Measurements from ENCODE around the gene ZFHX2.

ZFHX2 gene

DNA sequence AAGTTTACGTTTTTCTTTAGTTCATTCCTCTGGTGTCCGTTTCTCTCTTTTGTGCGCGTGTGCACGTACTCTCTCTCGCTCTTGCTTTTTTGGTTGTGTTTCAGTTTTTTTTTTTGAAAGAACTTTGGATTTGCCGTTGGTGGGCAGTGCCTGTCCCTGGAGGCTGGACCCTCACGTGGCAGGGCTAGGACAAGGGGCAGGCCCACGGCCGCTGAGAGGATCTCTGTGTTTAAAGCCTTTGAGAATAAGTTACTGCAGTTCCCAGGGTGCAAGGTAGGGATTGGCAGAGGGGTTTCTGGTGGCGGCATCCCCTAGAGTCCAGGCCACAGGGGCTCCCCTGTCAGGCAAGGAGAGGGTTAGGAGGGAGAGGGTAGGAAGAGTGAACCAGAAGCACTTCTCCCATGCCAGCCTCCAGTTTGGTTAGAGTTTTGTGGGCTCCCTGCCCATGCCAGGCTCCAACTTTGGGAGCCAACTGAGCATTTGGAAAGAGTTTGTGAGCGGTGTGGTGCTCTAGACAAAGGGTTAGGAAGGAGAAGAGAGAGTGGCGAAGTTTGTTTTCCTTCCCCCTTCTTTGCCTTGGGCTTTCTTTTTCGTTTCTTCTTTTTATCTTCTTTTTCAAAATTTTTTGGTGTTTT, 30.5 kb downstream of the ZFHX2 start:
- Histone ChIP-seq H4K91ac (ENCODE audit: low read length) (no peak overlapping the region), H3K9ac (ENCODE audit: low read length) (no peak overlapping the region), H2AFZ (ENCODE audit: low read depth, low read length) (no peak overlapping the region), H2BK12ac (ENCODE audit: low read length in 2 of 2) (no peak overlapping the region), H3K23ac (ENCODE audit: low read length in 2 of 2) (no peak overlapping the region), H2AK5ac (ENCODE audit: low read length, severe bottlenecking) (no peak overlapping the region), H3K27ac (ENCODE audit: low read length, poor library complexity, severe bottlenecking) (no peak overlapping the region), H2BK120ac (ENCODE audit: low read depth, low read length) (no peak overlapping the region), H2BK15ac (ENCODE audit: low read depth, poor library complexity, severe bottlenecking) (no peak overlapping the region), H3K18ac (ENCODE audit: low read depth in 1 of 2, low read length in 2 of 2) (no peak overlapping the region), H3K79me1 (replicated peaks; ENCODE audit: low read length, poor library complexity, severe bottlenecking) (no peaks in the 10 kb centered on the region), H3K14ac (ENCODE audit: low read length in 2 of 2) (no peak overlapping the region), H3K4me2 (ENCODE audit: low read length, poor library complexity, severe bottlenecking) (no peak overlapping the region), H3K9me3 (ENCODE audit: control insufficient read depth, low read length) (no peaks in the 10 kb centered on the region), H4K8ac (ENCODE audit: low read length) (no peak overlapping the region), H3K4me3 (ENCODE audit: insufficient read depth in 1 of 2, low read depth in 1 of 2, low read length in 2 of 2) (no peak overlapping the region), H3K27me3 (ENCODE audit: control insufficient read depth in 1 of 2, insufficient read depth in 1 of 2, low read length in 2 of 2) (no peaks in the 10 kb centered on the region), H3K4me1 (ENCODE audit: control insufficient read depth, insufficient read depth, low read depth, low read length) (peaks cover 4% of the 10 kb centered on the region), H3K36me3 (ENCODE audit: control insufficient read depth in 1 of 2, insufficient read depth in 2 of 2, low read depth in 1 of 2, low read length in 2 of 2) (peaks cover 0 to 32% of the 10 kb centered on the region in 2 experiments), H3K4ac (ENCODE audit: low read depth in 1 of 2, low read length in 2 of 2) (no peak overlapping the region), H2BK5ac (ENCODE audit: low read depth, low read length, poor library complexity, severe bottlenecking) (no peak overlapping the region)
- DNase-seq, result no peak
- 85% methylated on average over 14 of the region's 14 CpGs for WGBS

DNA sequence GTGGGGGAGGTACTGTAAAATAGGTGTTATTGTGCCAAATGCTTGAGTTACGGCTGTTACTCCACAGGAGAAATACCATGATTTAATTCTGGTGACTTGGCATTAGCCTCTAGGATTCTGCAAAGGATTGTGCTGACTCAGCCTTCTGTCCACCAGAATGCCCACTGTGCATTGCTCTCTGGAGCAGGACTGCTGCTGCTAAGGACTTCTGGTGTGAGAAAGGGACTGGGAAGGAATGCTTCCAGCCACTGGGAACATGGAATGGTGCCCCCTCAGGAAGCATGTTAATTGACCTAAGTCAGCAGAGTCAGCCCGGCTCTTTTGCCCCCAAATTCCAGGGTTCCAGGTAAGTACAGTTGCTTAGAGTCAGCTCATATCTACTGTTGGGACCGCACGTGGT, 32.9 kb downstream of the ZFHX2 start:
- no peak overlapping the region for H2BK120ac ChIP-seq (ENCODE audit: low read depth, low read length)
- H3K9ac ChIP-seq (ENCODE audit: low read length), result no peak overlapping the region
- H3K4me1 ChIP-seq (ENCODE audit: control insufficient read depth, insufficient read depth, low read depth, low read length), result peaks cover 4% of the 10 kb centered on the region
- H4K8ac ChIP-seq (ENCODE audit: low read length), result no peak overlapping the region
- no peak overlapping the region for H4K91ac ChIP-seq (ENCODE audit: low read length)
- no peak overlapping the region for H3K14ac ChIP-seq (ENCODE audit: low read length in 2 of 2)
- H3K4me2 ChIP-seq (ENCODE audit: low read length, poor library complexity, severe bottlenecking), result no peak overlapping the region
- no peak overlapping the region for H2AFZ ChIP-seq (ENCODE audit: low read depth, low read length)
- peaks cover 0 to 23% of the 10 kb centered on the region in 2 experiments for H3K36me3 ChIP-seq (ENCODE audit: control insufficient read depth in 1 of 2, insufficient read depth in 2 of 2, low read depth in 1 of 2, low read length in 2 of 2)
- H3K27ac ChIP-seq (ENCODE audit: low read length, poor library complexity, severe bottlenecking), result no peak overlapping the region
- H3K9me3 ChIP-seq (ENCODE audit: control insufficient read depth, low read length), result no peaks in the 10 kb centered on the region
- DNase-seq, result no peak
- H2BK15ac ChIP-seq (ENCODE audit: low read depth, poor library complexity, severe bottlenecking), result no peak overlapping the region
- no peaks in the 10 kb centered on the region for H3K79me1 ChIP-seq (replicated peaks; ENCODE audit: low read length, poor library complexity, severe bottlenecking)
- H2AK5ac ChIP-seq (ENCODE audit: low read length, severe bottlenecking), result no peak overlapping the region
- no peak overlapping the region for H3K4me3 ChIP-seq (ENCODE audit: insufficient read depth in 1 of 2, low read depth in 1 of 2, low read length in 2 of 2)
- H2BK5ac ChIP-seq (ENCODE audit: low read depth, low read length, poor library complexity, severe bottlenecking), result no peak overlapping the region
- WGBS, result 78% methylated on average over 4 of the region's 4 CpGs
- no peak overlapping the region for H3K4ac ChIP-seq (ENCODE audit: low read depth in 1 of 2, low read length in 2 of 2)
- no peak overlapping the region for H2BK12ac ChIP-seq (ENCODE audit: low read length in 2 of 2)
- no peaks in the 10 kb centered on the region for H3K27me3 ChIP-seq (ENCODE audit: control insufficient read depth in 1 of 2, insufficient read depth in 1 of 2, low read length in 2 of 2)
- H3K23ac ChIP-seq (ENCODE audit: low read length in 2 of 2), result no peak overlapping the region
- H3K18ac ChIP-seq (ENCODE audit: low read depth in 1 of 2, low read length in 2 of 2), result no peak overlapping the region

DNA sequence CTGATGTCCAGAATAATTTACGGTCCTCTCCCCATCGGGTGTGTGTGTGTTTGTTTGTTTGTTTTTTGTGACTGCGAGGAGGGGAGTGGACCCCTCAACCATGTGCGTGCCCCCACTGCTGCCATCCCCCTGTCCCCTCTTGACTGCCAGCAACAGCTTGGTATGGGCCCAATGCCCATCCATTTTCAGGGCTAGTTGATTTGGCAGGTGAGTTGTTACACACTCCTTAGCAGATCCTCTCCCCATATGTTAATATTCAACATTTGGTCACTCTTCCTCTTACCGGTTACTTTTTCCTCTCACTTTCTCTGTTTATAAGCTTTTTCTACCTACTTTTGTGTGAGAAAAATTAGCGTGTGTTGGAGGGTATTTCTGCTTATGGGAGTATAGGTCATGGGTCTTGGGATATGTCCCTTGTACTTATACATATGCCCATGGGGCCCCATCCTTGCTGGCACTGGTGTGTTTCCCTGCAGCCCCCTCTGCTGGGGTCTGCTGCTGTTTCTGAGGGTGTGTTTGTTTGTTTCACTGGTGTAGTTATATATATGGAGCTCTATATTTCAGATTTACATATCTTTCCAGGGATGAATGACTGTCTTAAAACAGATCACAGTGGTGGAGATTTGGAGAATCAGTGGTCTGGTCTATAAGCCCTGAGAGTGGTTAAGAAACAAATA, 33.8 kb downstream of the ZFHX2 start:
- no peak overlapping the region for H3K9ac ChIP-seq (ENCODE audit: low read length)
- no peaks in the 10 kb centered on the region for H3K27me3 ChIP-seq (ENCODE audit: control insufficient read depth in 1 of 2, insufficient read depth in 1 of 2, low read length in 2 of 2)
- H3K4me1 ChIP-seq (ENCODE audit: control insufficient read depth, insufficient read depth, low read depth, low read length), result peaks cover 4% of the 10 kb centered on the region
- no peaks in the 10 kb centered on the region for H3K79me1 ChIP-seq (replicated peaks; ENCODE audit: low read length, poor library complexity, severe bottlenecking)
- peaks cover 0 to 24% of the 10 kb centered on the region in 2 experiments for H3K36me3 ChIP-seq (ENCODE audit: control insufficient read depth in 1 of 2, insufficient read depth in 2 of 2, low read depth in 1 of 2, low read length in 2 of 2)
- no peak overlapping the region for H3K4me3 ChIP-seq (ENCODE audit: insufficient read depth in 1 of 2, low read depth in 1 of 2, low read length in 2 of 2)
- no peak overlapping the region for H2BK120ac ChIP-seq (ENCODE audit: low read depth, low read length)
- no peak overlapping the region for H3K4me2 ChIP-seq (ENCODE audit: low read length, poor library complexity, severe bottlenecking)
- H4K8ac ChIP-seq (ENCODE audit: low read length), result no peak overlapping the region
- no peak overlapping the region for H3K18ac ChIP-seq (ENCODE audit: low read depth in 1 of 2, low read length in 2 of 2)
- no peak overlapping the region for H2BK12ac ChIP-seq (ENCODE audit: low read length in 2 of 2)
- H3K9me3 ChIP-seq (ENCODE audit: control insufficient read depth, low read length), result no peaks in the 10 kb centered on the region
- H3K14ac ChIP-seq (ENCODE audit: low read length in 2 of 2), result no peak overlapping the region
- H2AFZ ChIP-seq (ENCODE audit: low read depth, low read length), result no peak overlapping the region
- H2AK5ac ChIP-seq (ENCODE audit: low read length, severe bottlenecking), result no peak overlapping the region
- H3K23ac ChIP-seq (ENCODE audit: low read length in 2 of 2), result no peak overlapping the region
- H3K27ac ChIP-seq (ENCODE audit: low read length, poor library complexity, severe bottlenecking), result no peak overlapping the region
- H3K4ac ChIP-seq (ENCODE audit: low read depth in 1 of 2, low read length in 2 of 2), result no peak overlapping the region
- H2BK15ac ChIP-seq (ENCODE audit: low read depth, poor library complexity, severe bottlenecking), result no peak overlapping the region
- H2BK5ac ChIP-seq (ENCODE audit: low read depth, low read length, poor library complexity, severe bottlenecking), result no peak overlapping the region
- no peak for DNase-seq
- 96% methylated on average over 2 of the region's 6 CpGs for WGBS
- H4K91ac ChIP-seq (ENCODE audit: low read length), result no peak overlapping the region

DNA sequence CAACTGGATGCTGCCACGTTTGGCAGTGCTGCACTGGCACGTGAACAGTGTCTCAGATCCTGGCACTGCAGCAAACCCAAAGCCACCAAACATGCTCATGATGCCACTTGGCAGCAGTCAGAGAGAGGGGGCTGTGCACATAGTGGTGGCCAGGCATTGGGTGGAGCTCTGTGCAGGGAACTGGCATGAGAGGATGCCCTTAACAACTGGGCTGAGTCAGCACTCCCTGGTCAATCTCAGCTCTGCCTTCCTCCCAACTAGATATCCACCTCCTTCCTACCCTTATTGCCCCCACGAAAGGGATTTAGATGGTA, 37.0 kb downstream of the ZFHX2 start:
- Histone ChIP-seq H3K4me3 (ENCODE audit: insufficient read depth in 1 of 2, low read depth in 1 of 2, low read length in 2 of 2) (no peak overlapping the region), H4K8ac (ENCODE audit: low read length) (no peak overlapping the region), H3K27me3 (ENCODE audit: control insufficient read depth in 1 of 2, insufficient read depth in 1 of 2, low read length in 2 of 2) (no peaks in the 10 kb centered on the region), H3K18ac (ENCODE audit: low read depth in 1 of 2, low read length in 2 of 2) (no peak overlapping the region), H2BK5ac (ENCODE audit: low read depth, low read length, poor library complexity, severe bottlenecking) (no peak overlapping the region), H2AFZ (ENCODE audit: low read depth, low read length) (no peak overlapping the region), H3K23ac (ENCODE audit: low read length in 2 of 2) (no peak overlapping the region), H2BK120ac (ENCODE audit: low read depth, low read length) (no peak overlapping the region), H2BK15ac (ENCODE audit: low read depth, poor library complexity, severe bottlenecking) (no peak overlapping the region), H3K4me1 (ENCODE audit: control insufficient read depth, insufficient read depth, low read depth, low read length) (peaks cover 5% of the 10 kb centered on the region), H3K4me2 (ENCODE audit: low read length, poor library complexity, severe bottlenecking) (no peak overlapping the region), H2BK12ac (ENCODE audit: low read length in 2 of 2) (no peak overlapping the region), H3K36me3 (ENCODE audit: control insufficient read depth in 1 of 2, insufficient read depth in 2 of 2, low read depth in 1 of 2, low read length in 2 of 2) (peaks cover 0 to 14% of the 10 kb centered on the region in 2 experiments), H3K27ac (ENCODE audit: low read length, poor library complexity, severe bottlenecking) (no peak overlapping the region), H3K14ac (ENCODE audit: low read length in 2 of 2) (no peak overlapping the region), H2AK5ac (ENCODE audit: low read length, severe bottlenecking) (no peak overlapping the region), H3K4ac (ENCODE audit: low read depth in 1 of 2, low read length in 2 of 2) (no peak overlapping the region), H4K91ac (ENCODE audit: low read length) (no peak overlapping the region), H3K79me1 (replicated peaks; ENCODE audit: low read length, poor library complexity, severe bottlenecking) (no peaks in the 10 kb centered on the region), H3K9ac (ENCODE audit: low read length) (no peak overlapping the region), H3K9me3 (ENCODE audit: control insufficient read depth, low read length) (no peaks in the 10 kb centered on the region)
- no peak for DNase-seq
- 96% methylated on average over 2 of the region's 3 CpGs for WGBS
